H1 (cell line): ENCODE data around the gene DSC3. TPM values are rescaled to one million over a fixed set of nuclear protein-coding genes. Genes with fewer than 3 reads are reported as not detected.

Experiments used
- BRCA1 ChIP-seq: IDR thresholded peaks from 2 replicates; pipeline ENCODE4 v1.6.1; 2012; ENCODE audit warnings: low read depth, low read length, improper control_type of control experiment
- CHD7 ChIP-seq: fragments of 300-600 bp; sonication (generic); IDR thresholded peaks from 2 replicates; pipeline ENCODE4 v1.7.1; 2012; ENCODE audit warnings: low read length, moderate library complexity, mild to moderate bottlenecking, inconsistent platforms; ENCODE audit not compliant: insufficient replicate concordance
- CTBP2 ChIP-seq: IDR thresholded peaks from 2 replicates; pipeline ENCODE4 v1.7.0; 2011; ENCODE audit warnings: borderline replicate concordance, mild to moderate bottlenecking, moderate library complexity, mixed read lengths, low read length; ENCODE audit not compliant: insufficient read depth, insufficient read length
- EGR1 ChIP-seq: IDR thresholded peaks from 2 replicates; pipeline ENCODE4 v1.6.1; 2011; ENCODE audit warnings: low read depth, low read length, borderline replicate concordance
- KDM4A ChIP-seq: IDR thresholded peaks from one replicate; pipeline ENCODE4 v1.7.1; 2012; ENCODE audit warnings: low read depth, mild to moderate bottlenecking, moderate library complexity, low read length, inconsistent platforms; ENCODE audit not compliant: severe bottlenecking
- NANOG ChIP-seq: IDR thresholded peaks from 2 replicates; pipeline ENCODE4 v1.6.1; 2011; ENCODE audit warnings: low read length, low read depth, mild to moderate bottlenecking, inconsistent platforms; ENCODE audit not compliant: insufficient read depth, poor library complexity, severe bottlenecking
- RFX5 ChIP-seq: IDR thresholded peaks from 2 replicates; pipeline ENCODE4 v1.6.1; 2011; ENCODE audit warnings: low read depth, low read length, improper control_type of control experiment, borderline replicate concordance
- SAP30 ChIP-seq: fragments of 300-600 bp; sonication (generic); IDR thresholded peaks from 2 replicates; pipeline ENCODE4 v1.7.1; 2012; ENCODE audit warnings: low read length, moderate library complexity, mild to moderate bottlenecking, inconsistent platforms; ENCODE audit not compliant: insufficient read depth, insufficient replicate concordance
- SIX5 ChIP-seq: IDR thresholded peaks from 2 replicates; pipeline ENCODE4 v1.6.1; 2011; ENCODE audit warnings: mild to moderate bottlenecking, low read depth, low read length
- USF2 ChIP-seq: IDR thresholded peaks from 2 replicates; pipeline ENCODE4 v1.6.1; 2011; ENCODE audit warnings: low read length, improper control_type of control experiment
- polyA plus RNA-seq, 7 experiments: library from polyadenylated mRNA; depleted of rRNA in 3 of 7; stranded (reverse) in 5 of 7; unstranded in 2 of 7; fragments of >200 nt in 5 of 7; fragments of 200-250 nt in 2 of 7; gene quantifications; 1 replicate in 5 of 7; 2 replicates in 1 of 7; 4 replicates in 1 of 7; pipeline versions ENCODE4 v1.2.1 to v1.2.3, GENCODE V29; 2011 to 2013; ENCODE audit warnings: missing spikeins in 2 of 7, mixed read lengths in 2 of 7
- total RNA-seq: library from RNA; stranded (reverse); fragmentation: NEBNext Ultra II Directional; extraction: Animal tissue kit (Norgen Biotek cat#: 25700); gene quantifications from 2 replicates; pipeline ENCODE4 v1.2.1, GENCODE V29; 2021

The DSC3 gene
- total and polyA plus RNA-seq, 2 of the 8 experiments (the other 6 are each of a cell fraction or from before 2014, with no cell fraction given), result 0.70 to 3.7 TPM

DNA sequence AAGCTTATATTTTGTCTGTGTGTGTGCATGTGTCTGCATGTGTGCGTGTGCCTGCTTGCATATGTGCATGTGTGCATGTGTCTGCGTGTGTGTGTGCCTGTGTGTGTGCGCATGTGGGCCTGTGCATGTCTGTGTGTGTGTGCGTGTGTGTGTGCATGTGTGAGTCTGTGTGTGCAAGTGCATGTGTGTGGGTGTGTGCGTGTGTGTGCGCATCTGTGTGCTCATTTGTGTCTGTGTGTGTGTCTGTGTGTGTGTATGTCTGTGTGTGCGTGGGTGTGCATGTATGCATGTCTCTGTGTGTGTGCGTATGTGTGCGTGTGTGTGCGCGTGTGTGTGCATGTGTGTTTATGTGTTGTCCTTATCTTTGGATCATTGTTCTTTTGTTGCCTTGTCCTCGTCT, 56.8 kb downstream of the DSC3 start (continued):
- no peak for TF ChIP-seq CHD7
- TF ChIP-seq NANOG, result no peak
- no peak for TF ChIP-seq RFX5
- no peak for TF ChIP-seq CTBP2
- TF ChIP-seq BRCA1, result no peak
- no peak for TF ChIP-seq SIX5
- no peak for TF ChIP-seq EGR1
- no peak for TF ChIP-seq USF2
- TF ChIP-seq KDM4A, result no peak
- no peak for TF ChIP-seq SAP30
